ENCODE measurements around the gene MGME1. TPM values are rescaled to one million over a fixed set of nuclear protein-coding genes. Genes with fewer than 3 reads are reported as not detected.
A peak's percentile ranks its signal among the peaks of the same experiment; 100 is the strongest.

MGME1 gene
- total and polyA plus RNA-seq, 9 of the 15 experiments (the other 6 are each of a cell fraction or from before 2014, with no cell fraction given) = 13.4 to 45.1 (median 30.6) TPM

DNA sequence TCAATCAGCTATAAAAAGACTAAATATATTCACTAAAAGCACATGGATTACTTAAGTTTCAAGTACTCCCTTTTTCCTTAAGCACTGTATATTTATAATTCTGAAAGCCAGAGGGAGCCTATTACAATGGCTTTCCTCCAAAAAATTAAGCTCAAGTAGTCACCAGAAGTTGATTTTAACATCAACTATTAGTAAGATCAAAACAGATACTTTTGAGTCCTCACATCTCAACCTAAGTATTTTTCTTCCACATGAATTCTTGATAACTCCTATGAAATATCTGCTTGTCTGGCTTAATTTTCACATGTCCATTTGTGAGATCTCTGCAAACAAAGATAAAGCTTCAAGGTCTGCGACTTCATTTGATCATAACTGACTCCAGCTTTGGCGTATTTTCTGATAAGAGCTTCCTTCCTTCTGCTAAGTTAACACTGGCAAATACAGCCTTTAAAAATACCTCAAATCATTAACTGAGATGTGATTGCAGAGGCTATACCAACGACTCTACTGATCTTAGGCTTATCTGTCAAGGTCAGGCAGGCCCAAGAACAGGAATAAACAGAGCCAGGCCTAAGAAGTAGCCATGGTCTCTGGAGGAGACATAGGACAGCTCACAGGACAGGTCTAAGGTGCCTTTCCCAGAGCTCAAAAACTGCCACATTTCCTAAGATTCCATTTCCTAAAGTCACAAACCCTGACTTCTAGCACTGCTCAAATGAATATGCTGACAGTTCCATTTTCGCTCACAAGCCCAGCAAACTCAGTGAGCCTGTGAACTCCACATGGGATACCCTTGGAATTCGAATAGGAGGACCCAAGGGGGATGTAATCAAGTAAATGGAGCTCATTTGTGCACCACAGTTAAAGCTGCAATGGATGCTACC is 10.2 kb upstream of the MGME1 start (continued):
- no peak for TF ChIP-seq DDX20 (tag; IDR thresholded peaks at IDR 0.05; ENCODE audit: low read depth)
- no peak for TF ChIP-seq POU5F1 (IDR thresholded peaks at IDR 0.05; ENCODE audit: borderline replicate concordance, low read depth, low read length, partially characterized antibody)
- no peak for TF ChIP-seq DNMT1 (IDR thresholded peaks at IDR 0.05)
- peak; percentile 80 for TF ChIP-seq MEIS2 (IDR thresholded peaks at IDR 0.05; ENCODE audit: partially characterized antibody)
- peak in 1 of 3 experiments; percentile 24 for TF ChIP-seq YY1 (IDR thresholded peaks at IDR 0.05; ENCODE audit: borderline replicate concordance in 1 of 3, control insufficient read depth in 1 of 3, extremely low read depth in 1 of 3, insufficient read depth in 3 of 3, insufficient read length in 1 of 3, insufficient replicate concordance in 2 of 3, low read depth in 1 of 3, low read length in 2 of 3)
- peak; percentile 81 for TF ChIP-seq SMARCE1 (IDR thresholded peaks at IDR 0.05)
- TF ChIP-seq KDM1A (IDR thresholded peaks at IDR 0.05) = peak; percentile 94 to 95
- TF ChIP-seq ZNF134 (CRISPR knock-in tag; conservative IDR thresholded peaks at IDR 0.05) = no peak
- TF ChIP-seq, protein P1, sequence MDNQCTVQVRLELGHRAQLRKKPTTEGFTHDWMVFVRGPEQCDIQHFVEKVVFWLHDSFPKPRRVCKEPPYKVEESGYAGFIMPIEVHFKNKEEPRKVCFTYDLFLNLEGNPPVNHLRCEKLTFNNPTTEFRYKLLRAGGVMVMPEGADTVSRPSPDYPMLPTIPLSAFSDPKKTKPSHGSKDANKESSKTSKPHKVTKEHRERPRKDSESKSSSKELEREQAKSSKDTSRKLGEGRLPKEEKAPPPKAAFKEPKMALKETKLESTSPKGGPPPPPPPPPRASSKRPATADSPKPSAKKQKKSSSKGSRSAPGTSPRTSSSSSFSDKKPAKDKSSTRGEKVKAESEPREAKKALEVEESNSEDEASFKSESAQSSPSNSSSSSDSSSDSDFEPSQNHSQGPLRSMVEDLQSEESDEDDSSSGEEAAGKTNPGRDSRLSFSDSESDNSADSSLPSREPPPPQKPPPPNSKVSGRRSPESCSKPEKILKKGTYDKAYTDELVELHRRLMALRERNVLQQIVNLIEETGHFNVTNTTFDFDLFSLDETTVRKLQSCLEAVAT (IDR thresholded peaks at IDR 0.05) = no peak
- TF ChIP-seq KLF13 (tag; IDR thresholded peaks at IDR 0.05; ENCODE audit: borderline replicate concordance, low read depth) = no peak
- no peak for TF ChIP-seq KHSRP (IDR thresholded peaks at IDR 0.05)
- TF ChIP-seq NCOA1 (IDR thresholded peaks at IDR 0.05; ENCODE audit: low read depth) = peak; percentile 64; the same call in 1 of the 2 replicates
- no peak for TF ChIP-seq BMI1 (IDR thresholded peaks at IDR 0.05; ENCODE audit: low read length)
- TF ChIP-seq HDAC3 (IDR thresholded peaks at IDR 0.05; ENCODE audit: borderline replicate concordance, partially characterized antibody) = peak; percentile 66
- TF ChIP-seq E2F3 (CRISPR knock-in tag; IDR thresholded peaks at IDR 0.05) = no peak
- TF ChIP-seq EP300 (IDR thresholded peaks at IDR 0.05; ENCODE audit: low read length) = peak; percentile 94
- TF ChIP-seq NONO (IDR thresholded peaks at IDR 0.05; ENCODE audit: low read depth in 2 of 2, low read length in 1 of 2) = no peak
- TF ChIP-seq RBM15 (IDR thresholded peaks at IDR 0.05; ENCODE audit: insufficient read depth, low read length) = no peak
- TF ChIP-seq, protein P2, sequence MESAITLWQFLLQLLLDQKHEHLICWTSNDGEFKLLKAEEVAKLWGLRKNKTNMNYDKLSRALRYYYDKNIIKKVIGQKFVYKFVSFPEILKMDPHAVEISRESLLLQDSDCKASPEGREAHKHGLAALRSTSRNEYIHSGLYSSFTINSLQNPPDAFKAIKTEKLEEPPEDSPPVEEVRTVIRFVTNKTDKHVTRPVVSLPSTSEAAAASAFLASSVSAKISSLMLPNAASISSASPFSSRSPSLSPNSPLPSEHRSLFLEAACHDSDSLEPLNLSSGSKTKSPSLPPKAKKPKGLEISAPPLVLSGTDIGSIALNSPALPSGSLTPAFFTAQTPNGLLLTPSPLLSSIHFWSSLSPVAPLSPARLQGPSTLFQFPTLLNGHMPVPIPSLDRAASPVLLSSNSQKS (CRISPR knock-in tag; IDR thresholded peaks at IDR 0.05) = no peak
- no peak for TF ChIP-seq ZNF589 (CRISPR knock-in tag; IDR thresholded peaks at IDR 0.05; ENCODE audit: low read depth)
- TF ChIP-seq NR2C2 (CRISPR knock-in tag; IDR thresholded peaks at IDR 0.05) = no peak
- TF ChIP-seq NR2C2 (tag; IDR thresholded peaks at IDR 0.05) = peak; percentile 22; the same call in 1 of the 2 replicates
- TF ChIP-seq NFE2 (IDR thresholded peaks at IDR 0.05; ENCODE audit: low read depth) = 0 out of 2 replicates have a peak, but pooled peaks have one; percentile 14
- TF ChIP-seq BDP1 (IDR thresholded peaks at IDR 0.05; ENCODE audit: insufficient read depth, insufficient read length) = no peak
- peak; percentile 91 for TF ChIP-seq CBFA2T2 (conservative IDR thresholded peaks at IDR 0.05)
